ENCODE results near the gene OLFML1. TPM values are rescaled to one million over a fixed set of nuclear protein-coding genes. Genes with fewer than 3 reads are reported as not detected.

Gene OLFML1
- total RNA-seq, 4 donors from 2014 or later: 5.0 to 111 (median 23.8) TPM

GRCh38 chr11:7449841-7450214 lies 35.5 kb upstream of the OLFML1 start:
- intact Hi-C loops (cut with DNase I; ENCODE audit: low total_unique reads): no loop called here
- H3K27ac ChIP-seq: no peak overlapping the region
- DNase-seq: no peak
- no peaks in the 10 kb centered on the region for H3K4me1 ChIP-seq
- no peak overlapping the region for H3K4me3 ChIP-seq
- TF ChIP-seq POLR2A (IDR thresholded peaks at IDR 0.05) (no peak), CTCF (IDR thresholded peaks at IDR 0.05) (no peak)
- no peaks in the 10 kb centered on the region for H3K9me3 ChIP-seq
- no peaks in the 10 kb centered on the region for H3K27me3 ChIP-seq
- H3K36me3 ChIP-seq: no peaks in the 10 kb centered on the region

GRCh38 chr11:7450836-7451235 lies 34.5 kb upstream of the OLFML1 start:
- Histone ChIP-seq H3K36me3 (no peaks in the 10 kb centered on the region), H3K9me3 (no peaks in the 10 kb centered on the region), H3K4me3 (no peak overlapping the region), H3K27ac (no peak overlapping the region), H3K27me3 (no peaks in the 10 kb centered on the region), H3K4me1 (no peaks in the 10 kb centered on the region)
- intact Hi-C loops (cut with DNase I; ENCODE audit: low total_unique reads): no loop called here
- TF ChIP-seq CTCF (IDR thresholded peaks at IDR 0.05): no peak
- TF ChIP-seq POLR2A (IDR thresholded peaks at IDR 0.05): no peak
- no peak for DNase-seq

- H3K4me3 ChIP-seq: no peak overlapping the region
- H3K9me3 ChIP-seq: no peaks in the 10 kb centered on the region
- intact Hi-C loops (cut with DNase I; ENCODE audit: low total_unique reads): no loop called here
- no peak overlapping the region for H3K27ac ChIP-seq
- no peaks in the 10 kb centered on the region for H3K27me3 ChIP-seq
- H3K36me3 ChIP-seq: no peaks in the 10 kb centered on the region
- no peak for DNase-seq
- TF ChIP-seq CTCF (IDR thresholded peaks at IDR 0.05) (no peak), POLR2A (IDR thresholded peaks at IDR 0.05) (no peak)
- H3K4me1 ChIP-seq: no peaks in the 10 kb centered on the region
These were observed 33.8 kb upstream of the OLFML1 start for GRCh38 chr11:7451520-7451919.

GRCh38 chr11:7451952-7452494 lies 33.3 kb upstream of the OLFML1 start:
- H3K36me3 ChIP-seq: no peaks in the 10 kb centered on the region
- intact Hi-C loops (cut with DNase I; ENCODE audit: low total_unique reads): no loop called here
- no peak for TF ChIP-seq CTCF (IDR thresholded peaks at IDR 0.05)

GRCh38 chr11:7454854-7455253 lies 30.5 kb upstream of the OLFML1 start:
- intact Hi-C loops (cut with DNase I; ENCODE audit: low total_unique reads): no loop called here
- H3K4me3 ChIP-seq: no peak overlapping the region
- DNase-seq: no peak
- H3K36me3 ChIP-seq: no peaks in the 10 kb centered on the region
- TF ChIP-seq POLR2A (IDR thresholded peaks at IDR 0.05) (no peak), CTCF (IDR thresholded peaks at IDR 0.05) (no peak)
- H3K4me1 ChIP-seq: no peaks in the 10 kb centered on the region
- no peaks in the 10 kb centered on the region for H3K27me3 ChIP-seq
- no peaks in the 10 kb centered on the region for H3K9me3 ChIP-seq
- no peak overlapping the region for H3K27ac ChIP-seq

More at GRCh38 chr11:7451952-7452494, 33.3 kb upstream of the OLFML1 start:
- Histone ChIP-seq H3K27ac (no peak overlapping the region), H3K4me1 (no peaks in the 10 kb centered on the region), H3K4me3 (no peak overlapping the region), H3K27me3 (no peaks in the 10 kb centered on the region), H3K9me3 (no peaks in the 10 kb centered on the region)
- DNase-seq: no peak

Measured in uterus (tissue), 4 donors.